Osteoblast (primary cell): ENCODE data around the gene SNX25. TPM values are rescaled to one million over a fixed set of nuclear protein-coding genes. Genes with fewer than 3 reads are reported as not detected.

Experiments
- DNase-seq: peaks from one replicate; pipeline ENCODE4 v3.0.0; 2011; ENCODE audit warnings: low spot score, mixed read lengths; ENCODE audit not compliant: insufficient read length; ENCODE audit errors: missing footprints
- H2AFZ ChIP-seq: 2 replicates; pipeline ENCODE4 v1.6.0; 2011; ENCODE audit warnings: mild to moderate bottlenecking, low read length
- H3K27ac ChIP-seq: 2 replicates; pipeline ENCODE4 v1.5.1; 2011; ENCODE audit warnings: mild to moderate bottlenecking, low read depth, low read length, moderate library complexity
- H3K27me3 ChIP-seq: 2 replicates; pipeline ENCODE4 v1.6.0; 2012; ENCODE audit warnings: mild to moderate bottlenecking, control low read depth, inconsistent platforms, low read length, moderate library complexity; ENCODE audit not compliant: insufficient read depth
- H3K36me3 ChIP-seq: 2 replicates; pipeline ENCODE4 v1.5.1; 2011; ENCODE audit warnings: mild to moderate bottlenecking, low read length, control low read depth, moderate library complexity; ENCODE audit not compliant: insufficient read depth
- H3K4me1 ChIP-seq: 2 replicates; pipeline ENCODE4 v1.5.1; 2011; ENCODE audit warnings: mild to moderate bottlenecking, low read length, control low read depth, moderate library complexity; ENCODE audit not compliant: insufficient read depth
- H3K4me2 ChIP-seq: 2 replicates; pipeline ENCODE4 v1.6.0; 2011; ENCODE audit warnings: mild to moderate bottlenecking, low read length; ENCODE audit not compliant: insufficient read depth
- H3K4me3 ChIP-seq: fragments of 200-600 bp; sonication (generic); 3 replicates; pipeline ENCODE4 v1.5.1; 2012; ENCODE audit warnings: mild to moderate bottlenecking, low read length, inconsistent platforms; ENCODE audit not compliant: insufficient read depth
- H3K79me2 ChIP-seq: 2 replicates; pipeline ENCODE4 v1.6.0; 2012; ENCODE audit warnings: mild to moderate bottlenecking, low read length, control low read depth, inconsistent platforms; ENCODE audit not compliant: insufficient read depth
- H3K9me3 ChIP-seq: 2 replicates; pipeline ENCODE4 v1.5.1; 2011; ENCODE audit warnings: low read depth, low read length, control low read depth
- H4K20me1 ChIP-seq: 2 replicates; pipeline ENCODE4 v1.6.0; 2012; ENCODE audit warnings: mild to moderate bottlenecking, low read length, control low read depth; ENCODE audit not compliant: insufficient read depth
- CTCF ChIP-seq: IDR thresholded peaks from 2 replicates; pipeline ENCODE4 v1.5.1; 2011; ENCODE audit warnings: mild to moderate bottlenecking, low read depth, low read length, moderate library complexity; ENCODE audit errors: extremely low read depth
- total RNA-seq: library from RNA; depleted of rRNA; stranded (reverse); fragments of >200 nt; gene quantifications from 2 replicates; pipeline ENCODE4 v1.2.3, GENCODE V29; 2012

Gene SNX25
- total RNA-seq, 1 donor = 98.1 TPM

- Histone ChIP-seq H3K9me3 (no peaks in the 10 kb centered on the region), H3K4me2 (peak overlapping the region; percentile 17), H3K79me2 (peaks cover 90% of the 10 kb centered on the region), H4K20me1 (peaks cover 49% of the 10 kb centered on the region), H3K27me3 (no peaks in the 10 kb centered on the region), H3K36me3 (peaks cover 3% of the 10 kb centered on the region), H3K27ac (no peak overlapping the region), H2AFZ (no peak overlapping the region), H3K4me1 (peaks cover 25% of the 10 kb centered on the region), H3K4me3 (no peak overlapping the region)
- TF ChIP-seq CTCF = no peak
- peak; percentile 39 for DNase-seq
Measured at GRCh38 chr4:185215261-185215660, 5.9 kb downstream of the SNX25 start.

GRCh38 chr4:185217408-185217975, 8.1 kb downstream of the SNX25 start:
- no peak for TF ChIP-seq CTCF
- Histone ChIP-seq H3K4me1 (peaks cover 30% of the 10 kb centered on the region), H3K27ac (no peak overlapping the region), H4K20me1 (peaks cover 45% of the 10 kb centered on the region), H3K9me3 (no peaks in the 10 kb centered on the region), H3K36me3 (peaks cover 3% of the 10 kb centered on the region), H3K79me2 (peaks cover 90% of the 10 kb centered on the region), H3K27me3 (no peaks in the 10 kb centered on the region), H3K4me2 (peak overlapping the region; percentile 26), H2AFZ (no peak overlapping the region), H3K4me3 (no peak overlapping the region)
- no peak for DNase-seq

- DNase-seq = no peak
- no peaks in the 10 kb centered on the region for H3K27me3 ChIP-seq
- TF ChIP-seq CTCF = no peak
- no peak overlapping the region for H3K27ac ChIP-seq
- no peaks in the 10 kb centered on the region for H3K9me3 ChIP-seq
- H2AFZ ChIP-seq = no peak overlapping the region
- H3K4me3 ChIP-seq = no peak overlapping the region
- peaks cover 37% of the 10 kb centered on the region for H4K20me1 ChIP-seq
- H3K4me2 ChIP-seq = no peak overlapping the region
- peaks cover 88% of the 10 kb centered on the region for H3K79me2 ChIP-seq
- peaks cover 38% of the 10 kb centered on the region for H3K4me1 ChIP-seq
- peaks cover 3% of the 10 kb centered on the region for H3K36me3 ChIP-seq
Measured at GRCh38 chr4:185218312-185218711, 8.9 kb downstream of the SNX25 start.

GRCh38 chr4:185219551-185220344, 10.3 kb downstream of the SNX25 start:
- Histone ChIP-seq H3K27ac (no peak overlapping the region), H3K4me2 (peak overlapping the region; percentile 30), H3K4me3 (no peak overlapping the region)

More at GRCh38 chr4:185219551-185220344, 10.3 kb downstream of the SNX25 start:
- DNase-seq = no peak
- Histone ChIP-seq H2AFZ (no peak overlapping the region), H3K36me3 (peaks cover 3% of the 10 kb centered on the region), H3K9me3 (no peaks in the 10 kb centered on the region), H4K20me1 (peaks cover 26% of the 10 kb centered on the region), H3K27me3 (no peaks in the 10 kb centered on the region), H3K4me1 (peaks cover 45% of the 10 kb centered on the region), H3K79me2 (peaks cover 83% of the 10 kb centered on the region)
- no peak for TF ChIP-seq CTCF
